Measurements from ENCODE around the gene PMP22.

Gene PMP22

GRCh38 chr17:15287538-15288267, 22.6 kb upstream of the PMP22 start:
- H3K27ac ChIP-seq, result no peak overlapping the region
- TF ChIP-seq CTCF (conservative IDR thresholded peaks at IDR 0.05) (no peak), ZFX (IDR thresholded peaks at IDR 0.05) (no peak)

- no peak for TF ChIP-seq CTCF (conservative IDR thresholded peaks at IDR 0.05)
- no peak for TF ChIP-seq ZFX (IDR thresholded peaks at IDR 0.05)
- H3K27ac ChIP-seq, result no peak overlapping the region
These were observed 20.3 kb upstream of the PMP22 start for GRCh38 chr17:15285466-15285865.

- TF ChIP-seq CTCF (conservative IDR thresholded peaks at IDR 0.05) (no peak), ZFX (IDR thresholded peaks at IDR 0.05) (no peak)
- H3K27ac ChIP-seq, result no peak overlapping the region
These were observed 19.4 kb upstream of the PMP22 start for GRCh38 chr17:15284537-15284936.

- no peak overlapping the region for H3K27ac ChIP-seq
- TF ChIP-seq CTCF (conservative IDR thresholded peaks at IDR 0.05) (no peak), ZFX (IDR thresholded peaks at IDR 0.05) (no peak)
These were observed 19.0 kb upstream of the PMP22 start for GRCh38 chr17:15284107-15284506.

GRCh38 chr17:15281909-15282308, 16.8 kb upstream of the PMP22 start:
- H3K27ac ChIP-seq, result no peak overlapping the region
- TF ChIP-seq CTCF (conservative IDR thresholded peaks at IDR 0.05), result no peak

GRCh38 chr17:15278924-15279477, 13.9 kb upstream of the PMP22 start:
- H3K27ac ChIP-seq, result no peak overlapping the region
- TF ChIP-seq CTCF (conservative IDR thresholded peaks at IDR 0.05) (no peak), ZFX (IDR thresholded peaks at IDR 0.05) (no peak)

- TF ChIP-seq ZFX (IDR thresholded peaks at IDR 0.05) (no peak), CTCF (conservative IDR thresholded peaks at IDR 0.05) (no peak)
- no peak overlapping the region for H3K27ac ChIP-seq
These were observed 13.3 kb upstream of the PMP22 start for GRCh38 chr17:15278380-15278779.
